Neural progenitor cell (in vitro differentiated cells): ENCODE measurements around the gene DSEL. TPM values are rescaled to one million over a fixed set of nuclear protein-coding genes. Genes with fewer than 3 reads are reported as not detected.

Experiments used
- DNase-seq: peaks from one replicate; pipeline ENCODE4 v3.0.0-alpha.2; 2016; ENCODE audit warnings: low spot score
- H2AFZ ChIP-seq: fragments of 200-600 bp; sonication (generic); replicated peaks from 2 replicates; pipeline ENCODE4 v1.6.1; 2016; ENCODE audit warnings: antibody characterized with exemption
- H3F3A ChIP-seq: fragments of 200-600 bp; sonication (generic); 2 replicates; pipeline ENCODE4 v1.6.1; 2016; ENCODE audit warnings: antibody characterized with exemption, low read depth
- H3K27ac ChIP-seq: fragments of 200-600 bp; sonication (generic); 2 replicates; pipeline ENCODE4 v1.5.1; 2016; ENCODE audit warnings: mild to moderate bottlenecking
- H3K27me3 ChIP-seq: fragments of 200-600 bp; sonication (generic); 2 replicates; pipeline ENCODE4 v1.6.1; 2016; ENCODE audit warnings: mild to moderate bottlenecking, moderate library complexity
- H3K36me3 ChIP-seq: fragments of 200-600 bp; sonication (generic); 2 replicates; pipeline ENCODE4 v1.5.1; 2016
- H3K4me1 ChIP-seq: fragments of 200-600 bp; sonication (generic); 2 replicates; pipeline ENCODE4 v1.6.1; 2016; ENCODE audit warnings: mixed run types
- H3K4me2 ChIP-seq: fragments of 200-600 bp; sonication (generic); 2 replicates; pipeline ENCODE4 v1.6.1; 2016
- H3K4me3 ChIP-seq: fragments of 200-600 bp; sonication (generic); 2 replicates; pipeline ENCODE4 v1.5.1; 2016
- H3K79me2 ChIP-seq: fragments of 200-600 bp; sonication (generic); 2 replicates; pipeline ENCODE4 v1.6.1; 2016; ENCODE audit warnings: low read depth
- H3K9ac ChIP-seq: fragments of 200-600 bp; sonication (generic); 2 replicates; pipeline ENCODE4 v1.6.1; 2016
- H3K9me3 ChIP-seq: fragments of 200-600 bp; sonication (generic); 2 replicates; pipeline ENCODE4 v1.5.1; 2016; ENCODE audit warnings: low read depth
- H4K20me1 ChIP-seq: fragments of 200-600 bp; sonication (generic); 2 replicates; pipeline ENCODE4 v1.6.1; 2016; ENCODE audit warnings: low read depth
- H3K27ac Mint-ChIP-seq: 3 replicates; pipeline ENCODE4 v1.8.0; 2021; ENCODE audit warnings: mixed read lengths
- H3K27me3 Mint-ChIP-seq: 2 replicates; pipeline ENCODE4 v1.8.0; 2022; ENCODE audit warnings: low read depth, mild to moderate bottlenecking, inconsistent platforms, moderate library complexity, mixed read lengths; ENCODE audit not compliant: insufficient read depth
- H3K36me3 Mint-ChIP-seq: 3 replicates; pipeline ENCODE4 v1.8.0; 2021; ENCODE audit warnings: mixed read lengths
- H3K4me1 Mint-ChIP-seq: 3 replicates; pipeline ENCODE4 v1.8.0; 2021; ENCODE audit warnings: mixed read lengths
- H3K4me3 Mint-ChIP-seq: 3 replicates; pipeline ENCODE4 v1.8.0; 2021; ENCODE audit warnings: mild to moderate bottlenecking, moderate library complexity, mixed read lengths
- H3K9me3 Mint-ChIP-seq: 3 replicates; pipeline ENCODE4 v1.8.0; 2020; ENCODE audit warnings: mixed read lengths
- EZH2 ChIP-seq: fragments of 200-600 bp; sonication (generic); IDR thresholded peaks from 2 replicates; pipeline ENCODE4 v1.6.1; 2017; ENCODE audit warnings: antibody characterized with exemption, mild to moderate bottlenecking, moderate library complexity
- EZH2phosphoT487 ChIP-seq: fragments of 200-600 bp; sonication (generic); IDR thresholded peaks from 2 replicates; pipeline ENCODE4 v1.6.1; 2017; ENCODE audit warnings: antibody characterized with exemption
- total RNA-seq: library from RNA; depleted of rRNA; stranded (reverse); fragments of >200 nt; gene quantifications from 2 replicates; pipeline ENCODE4 v1.2.3, GENCODE V29; 2015; ENCODE audit warnings: low replicate concordance
- TF ChIP-seq, protein P1 (sequence below): fragments of 200-600 bp; sonication (generic); IDR thresholded peaks from 2 replicates; pipeline ENCODE4 v1.5.1; 2017; ENCODE audit warnings: antibody characterized with exemption, mild to moderate bottlenecking

Gene DSEL
- total RNA-seq, 1 donor from 2014 or later = 8.6 TPM

- H3K4me3 ChIP-seq = no peak overlapping the region
- Mint-ChIP-seq H3K9me3 (no peaks in the 10 kb centered on the region), H3K4me1 (peaks cover 5% of the 10 kb centered on the region), H3K36me3 (no peaks in the 10 kb centered on the region), H3K27me3 (no peaks in the 10 kb centered on the region), H3K4me3 (no peak overlapping the region), H3K27ac (no peak overlapping the region)
- no peaks in the 10 kb centered on the region for H4K20me1 ChIP-seq
- H3K27me3 ChIP-seq = no peaks in the 10 kb centered on the region
- peaks cover 3% of the 10 kb centered on the region for H3F3A ChIP-seq
- DNase-seq = no peak
- no peaks in the 10 kb centered on the region for H3K36me3 ChIP-seq
- no peaks in the 10 kb centered on the region for H3K79me2 ChIP-seq
- H3K4me1 ChIP-seq = peaks cover under 1% of the 10 kb centered on the region
- no peak overlapping the region for H3K9ac ChIP-seq
- TF ChIP-seq, protein P1, sequence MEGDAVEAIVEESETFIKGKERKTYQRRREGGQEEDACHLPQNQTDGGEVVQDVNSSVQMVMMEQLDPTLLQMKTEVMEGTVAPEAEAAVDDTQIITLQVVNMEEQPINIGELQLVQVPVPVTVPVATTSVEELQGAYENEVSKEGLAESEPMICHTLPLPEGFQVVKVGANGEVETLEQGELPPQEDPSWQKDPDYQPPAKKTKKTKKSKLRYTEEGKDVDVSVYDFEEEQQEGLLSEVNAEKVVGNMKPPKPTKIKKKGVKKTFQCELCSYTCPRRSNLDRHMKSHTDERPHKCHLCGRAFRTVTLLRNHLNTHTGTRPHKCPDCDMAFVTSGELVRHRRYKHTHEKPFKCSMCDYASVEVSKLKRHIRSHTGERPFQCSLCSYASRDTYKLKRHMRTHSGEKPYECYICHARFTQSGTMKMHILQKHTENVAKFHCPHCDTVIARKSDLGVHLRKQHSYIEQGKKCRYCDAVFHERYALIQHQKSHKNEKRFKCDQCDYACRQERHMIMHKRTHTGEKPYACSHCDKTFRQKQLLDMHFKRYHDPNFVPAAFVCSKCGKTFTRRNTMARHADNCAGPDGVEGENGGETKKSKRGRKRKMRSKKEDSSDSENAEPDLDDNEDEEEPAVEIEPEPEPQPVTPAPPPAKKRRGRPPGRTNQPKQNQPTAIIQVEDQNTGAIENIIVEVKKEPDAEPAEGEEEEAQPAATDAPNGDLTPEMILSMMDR = no peak
- no peak overlapping the region for H2AFZ ChIP-seq
- no peak overlapping the region for H3K27ac ChIP-seq
- H3K4me2 ChIP-seq = no peak overlapping the region
- no peaks in the 10 kb centered on the region for H3K9me3 ChIP-seq
Measured at GRCh38 chr18:67478249-67478648, 38.3 kb downstream of the DSEL start.

DNA sequence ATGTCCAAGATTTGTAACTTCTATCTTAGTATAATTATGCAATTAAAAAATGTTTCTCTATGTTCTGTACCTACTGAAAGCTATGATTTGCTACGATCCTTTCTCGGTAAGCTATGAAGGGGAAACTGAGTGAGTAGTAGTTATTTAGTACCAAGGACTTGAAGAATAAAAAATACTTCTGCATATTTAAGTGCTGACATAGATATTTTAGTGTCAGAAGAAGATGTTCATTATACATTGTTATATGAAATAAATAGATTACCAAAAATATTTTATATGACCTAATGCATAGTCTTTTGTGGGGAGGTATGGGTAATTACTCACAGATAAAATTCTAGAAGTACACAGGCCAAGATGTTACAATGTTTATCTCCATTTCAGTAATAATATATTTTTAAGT is 39.0 kb downstream of the DSEL start:
- DNase-seq = no peak
- Histone ChIP-seq H2AFZ (no peak overlapping the region), H3K79me2 (no peaks in the 10 kb centered on the region), H3K9me3 (no peaks in the 10 kb centered on the region), H3K27ac (no peak overlapping the region), H3K27me3 (no peaks in the 10 kb centered on the region), H3K4me3 (no peak overlapping the region), H3K9ac (no peak overlapping the region), H3K36me3 (no peaks in the 10 kb centered on the region), H3F3A (no peaks in the 10 kb centered on the region), H3K4me1 (no peaks in the 10 kb centered on the region), H4K20me1 (no peaks in the 10 kb centered on the region), H3K4me2 (no peak overlapping the region)
- no peak overlapping the region for H3K27ac Mint-ChIP-seq
- no peak overlapping the region for H3K4me3 Mint-ChIP-seq
- H3K9me3 Mint-ChIP-seq = no peaks in the 10 kb centered on the region
- peaks cover 3% of the 10 kb centered on the region for H3K4me1 Mint-ChIP-seq
- H3K27me3 Mint-ChIP-seq = no peaks in the 10 kb centered on the region
- TF ChIP-seq, protein P1 = no peak
- no peaks in the 10 kb centered on the region for H3K36me3 Mint-ChIP-seq

DNA sequence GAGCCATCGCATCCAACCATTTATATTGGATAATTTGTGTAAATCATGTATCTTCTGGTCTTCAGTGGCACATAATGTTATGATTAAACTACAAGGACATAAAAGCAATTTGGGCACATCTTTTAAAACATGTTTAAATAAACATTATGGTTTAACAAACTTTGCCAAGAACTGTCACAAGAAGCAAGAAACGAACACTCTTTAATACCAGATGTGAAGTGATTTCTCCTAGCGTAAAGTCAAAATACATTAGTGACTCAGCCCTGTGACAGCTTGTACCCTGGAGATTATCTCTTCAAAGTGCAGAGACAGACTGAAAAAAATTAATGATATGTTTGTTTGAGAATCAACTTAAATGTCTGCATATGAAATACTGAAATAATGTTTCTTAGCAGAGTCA is 39.9 kb downstream of the DSEL start:
- H3K27me3 ChIP-seq = no peaks in the 10 kb centered on the region
- H3K4me1 ChIP-seq = no peaks in the 10 kb centered on the region
- Mint-ChIP-seq H3K4me3 (no peak overlapping the region), H3K4me1 (peaks cover 3% of the 10 kb centered on the region), H3K9me3 (no peaks in the 10 kb centered on the region), H3K27me3 (no peaks in the 10 kb centered on the region), H3K36me3 (no peaks in the 10 kb centered on the region), H3K27ac (no peak overlapping the region)
- H2AFZ ChIP-seq = no peak overlapping the region
- no peaks in the 10 kb centered on the region for H4K20me1 ChIP-seq
- DNase-seq = no peak
- H3K4me2 ChIP-seq = no peak overlapping the region
- TF ChIP-seq, protein P1 = no peak
- TF ChIP-seq EZH2 (no peak), EZH2phosphoT487 (no peak)
- no peaks in the 10 kb centered on the region for H3F3A ChIP-seq
- no peaks in the 10 kb centered on the region for H3K9me3 ChIP-seq
- H3K27ac ChIP-seq = no peak overlapping the region
- no peaks in the 10 kb centered on the region for H3K36me3 ChIP-seq
- H3K4me3 ChIP-seq = no peak overlapping the region
- H3K79me2 ChIP-seq = no peaks in the 10 kb centered on the region
- no peak overlapping the region for H3K9ac ChIP-seq

DNA sequence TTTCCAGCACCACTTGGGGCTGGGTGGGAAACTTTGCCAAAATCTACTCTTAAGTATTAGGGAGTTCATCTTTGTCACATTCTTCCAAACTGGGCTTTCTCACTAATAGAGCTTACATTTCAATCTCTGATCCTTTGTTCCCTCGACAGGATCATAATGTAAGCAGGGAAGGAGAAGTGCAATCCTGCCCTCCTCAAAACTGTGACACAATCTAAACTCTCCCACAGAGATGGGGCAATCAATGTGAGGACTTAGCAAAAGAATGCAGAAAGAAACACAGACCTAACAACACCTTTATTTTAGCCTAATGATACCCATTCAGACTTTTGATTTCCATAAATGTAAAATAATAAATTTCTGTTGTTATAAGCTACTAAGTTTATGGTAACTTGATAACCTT is 40.8 kb downstream of the DSEL start:
- TF ChIP-seq, protein P1 = no peak
- TF ChIP-seq EZH2phosphoT487 = no peak
- no peak for TF ChIP-seq EZH2
- H3K36me3 ChIP-seq = no peaks in the 10 kb centered on the region
- DNase-seq = no peak
- H3K9me3 ChIP-seq = no peaks in the 10 kb centered on the region
- Mint-ChIP-seq H3K9me3 (no peaks in the 10 kb centered on the region), H3K27me3 (no peaks in the 10 kb centered on the region), H3K27ac (no peak overlapping the region), H3K4me3 (no peak overlapping the region), H3K4me1 (peaks cover 3% of the 10 kb centered on the region), H3K36me3 (no peaks in the 10 kb centered on the region)
- H3K79me2 ChIP-seq = no peaks in the 10 kb centered on the region
- H3K4me2 ChIP-seq = no peak overlapping the region
- no peak overlapping the region for H3K9ac ChIP-seq
- H4K20me1 ChIP-seq = no peaks in the 10 kb centered on the region
- H3K4me1 ChIP-seq = no peaks in the 10 kb centered on the region
- H3K27ac ChIP-seq = no peak overlapping the region
- H3K27me3 ChIP-seq = no peaks in the 10 kb centered on the region
- no peak overlapping the region for H3K4me3 ChIP-seq
- H2AFZ ChIP-seq = peak overlapping the region; percentile 51
- no peaks in the 10 kb centered on the region for H3F3A ChIP-seq
